ENCODE data around the gene RHOG. TPM values are rescaled to one million over a fixed set of nuclear protein-coding genes. Genes with fewer than 3 reads are reported as not detected.

RHOG gene
- total RNA-seq, 2 donors from 2014 or later, result 114 to 123 TPM

- no peaks in the 10 kb centered on the region for H3K36me3 Mint-ChIP-seq (ENCODE audit: low read depth)
- H3K4me1 Mint-ChIP-seq, result peaks cover 39% of the 10 kb centered on the region
- DNase-seq (no peak), ATAC-seq (no peak)
- H3K27ac Mint-ChIP-seq, result peak overlapping the region; percentile 98
- no peaks in the 10 kb centered on the region for H3K27me3 Mint-ChIP-seq
- H3K9me3 ChIP-seq (ENCODE audit: control insufficient read depth, low read length, poor library complexity, severe bottlenecking), result no peaks in the 10 kb centered on the region
- H3K4me3 Mint-ChIP-seq, result peak overlapping the region; percentile 59
Measured at GRCh38 chr11:3786781-3787428, 53.9 kb downstream of the RHOG start.

DNA sequence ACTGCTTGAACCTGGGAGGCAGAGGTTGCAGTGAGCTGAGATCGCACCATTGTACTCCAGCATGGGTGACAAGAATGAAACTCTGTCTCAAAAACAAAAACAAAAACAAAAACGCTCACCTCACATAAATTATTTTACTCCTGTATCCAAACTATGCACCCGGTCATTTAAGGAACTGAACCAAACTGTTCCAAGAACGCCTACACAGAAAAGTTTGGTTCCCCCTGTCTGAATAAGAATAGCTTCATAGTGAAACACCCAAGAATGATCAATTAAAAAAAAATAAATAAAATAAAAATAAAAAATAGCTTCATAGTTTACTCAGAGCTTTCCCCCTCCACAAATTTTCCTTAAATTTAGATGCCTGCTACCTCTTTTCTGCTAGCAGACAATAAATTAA is 57.1 kb downstream of the RHOG start:
- peaks cover 35% of the 10 kb centered on the region for H3K4me1 Mint-ChIP-seq
- peak overlapping the region; percentile 4 for H3K4me3 Mint-ChIP-seq
- H3K27me3 Mint-ChIP-seq, result no peaks in the 10 kb centered on the region
- no peaks in the 10 kb centered on the region for H3K9me3 ChIP-seq (ENCODE audit: control insufficient read depth, low read length, poor library complexity, severe bottlenecking)
- ATAC-seq (no peak), DNase-seq (no peak)
- peak overlapping the region; percentile 98 for H3K27ac Mint-ChIP-seq
- H3K36me3 Mint-ChIP-seq (ENCODE audit: low read depth), result peaks cover 1% of the 10 kb centered on the region

- no peaks in the 10 kb centered on the region for H3K9me3 ChIP-seq (ENCODE audit: control insufficient read depth, low read length, poor library complexity, severe bottlenecking)
- DNase-seq, result no peak
- peak overlapping the region; percentile 11 for H3K27ac Mint-ChIP-seq
- H3K4me3 Mint-ChIP-seq, result no peak overlapping the region
- peaks cover 36% of the 10 kb centered on the region for H3K4me1 Mint-ChIP-seq
- ATAC-seq, result no peak
- peaks cover 4% of the 10 kb centered on the region for H3K36me3 Mint-ChIP-seq (ENCODE audit: low read depth)
- no peaks in the 10 kb centered on the region for H3K27me3 Mint-ChIP-seq
Measured at GRCh38 chr11:3782963-3783362, 57.8 kb downstream of the RHOG start.

DNA sequence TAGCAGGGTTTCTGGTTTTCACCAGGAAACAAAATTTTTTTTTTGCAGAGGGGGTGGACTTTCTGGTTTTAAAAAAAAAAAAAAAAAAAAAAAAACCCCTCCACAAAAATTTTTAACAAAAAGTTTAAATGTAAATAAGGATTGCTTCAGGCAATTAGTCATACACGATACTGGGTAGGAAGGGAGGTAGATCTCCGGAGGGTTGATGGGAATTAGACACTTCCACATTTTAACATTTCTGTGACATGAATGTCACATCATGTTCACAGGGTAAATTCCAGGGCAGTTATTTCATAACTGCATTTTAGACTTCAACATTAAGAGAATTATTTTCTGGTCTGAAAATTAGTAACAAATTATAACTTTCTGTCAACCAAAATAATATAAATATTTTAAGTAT is 59.3 kb downstream of the RHOG start:
- no peaks in the 10 kb centered on the region for H3K9me3 ChIP-seq (ENCODE audit: control insufficient read depth, low read length, poor library complexity, severe bottlenecking)
- ATAC-seq (no peak), DNase-seq (no peak)
- peaks cover 26% of the 10 kb centered on the region for H3K4me1 Mint-ChIP-seq
- H3K4me3 Mint-ChIP-seq, result no peak overlapping the region
- H3K27ac Mint-ChIP-seq, result peak overlapping the region; percentile 57
- no peaks in the 10 kb centered on the region for H3K27me3 Mint-ChIP-seq
- peaks cover 4% of the 10 kb centered on the region for H3K36me3 Mint-ChIP-seq (ENCODE audit: low read depth)

Other genes starting within 250 kb of the RHOG start
- not detected for gene ART5, start 199.0 kb downstream of the RHOG start, total RNA-seq
- not detected for gene ART1, start 195.8 kb downstream of the RHOG start, total RNA-seq
- gene CHRNA10, start 169.6 kb downstream of the RHOG start, total RNA-seq, result 1 to 10 TPM in 1 of 2 donors, under 1 TPM in 1; 0.82 to 1.2 TPM
- gene NUP98, start 43.4 kb downstream of the RHOG start, total RNA-seq, result 100 to 1,000 TPM; 120 to 128 TPM
- 10 to 100 TPM; 17.8 to 19.3 TPM for gene PGAP2, start 32.4 kb downstream of the RHOG start, total RNA-seq
- gene STIM1, start 14.7 kb upstream of the RHOG start, total RNA-seq, result 100 to 1,000 TPM; 115 to 125 TPM